Ascending aorta (tissue), 2 donors: ENCODE results near the gene TMEM209. TPM values are rescaled to one million over a fixed set of nuclear protein-coding genes. Genes with fewer than 3 reads are reported as not detected.

Experiments
- DNase-seq, 2 donors: peaks; one replicate each; pipeline ENCODE4 v3.0.0-alpha.2; 2019; ENCODE audit warnings: low spot score in 2 of 2
- H3K27ac ChIP-seq, 2 donors: fragments of 200-600 bp; sonication (generic); one replicate each; pipeline ENCODE4 v1.5.1; 2016 to 2017; ENCODE audit warnings: mild to moderate bottlenecking in 1 of 2
- H3K27me3 ChIP-seq: fragments of 200-600 bp; sonication (generic); one replicate; pipeline ENCODE4 v1.5.1; 2017
- H3K36me3 ChIP-seq, 2 donors: fragments of 200-600 bp; sonication (generic); one replicate each; pipeline ENCODE4 v1.5.1; 2016
- H3K4me1 ChIP-seq, 2 donors: fragments of 200-600 bp; sonication (generic); one replicate each; pipeline ENCODE4 v1.5.1; 2016 to 2017; ENCODE audit warnings: mild to moderate bottlenecking in 1 of 2
- H3K4me3 ChIP-seq, 2 donors: fragments of 200-600 bp; sonication (generic); one replicate each; pipeline ENCODE4 v1.5.1; 2016 to 2017; ENCODE audit warnings: mild to moderate bottlenecking in 1 of 2
- H3K9me3 ChIP-seq, 2 donors: fragments of 200-600 bp; sonication (generic); one replicate each; pipeline ENCODE4 v1.5.1; 2016
- intact Hi-C: fragments of 100-400 bp; cut with DNase I; formaldehyde crosslinking; loops from one replicate; pipeline ENCODE4 v1.15.1; 2023
- total RNA-seq: library from RNA; depleted of rRNA; stranded (reverse); fragments of >200 nt; gene quantifications from one replicate; pipeline ENCODE4 v1.1.0, GENCODE V29; 2016
- TF ChIP-seq, protein P1 (sequence below), 3 experiments: fragments of 200-600 bp in 2 of 3; fragments of 450-650 bp in 1 of 3; sonication (generic) in 2 of 3; IDR thresholded peaks; one replicate each; pipeline ENCODE4 v1.5.1; 2016 to 2019; ENCODE audit warnings: antibody characterized with exemption in 3 of 3, mild to moderate bottlenecking in 1 of 3, moderate library complexity in 1 of 3

TMEM209 gene
- total RNA-seq, 1 donor from 2014 or later, result 5.3 TPM

DNA sequence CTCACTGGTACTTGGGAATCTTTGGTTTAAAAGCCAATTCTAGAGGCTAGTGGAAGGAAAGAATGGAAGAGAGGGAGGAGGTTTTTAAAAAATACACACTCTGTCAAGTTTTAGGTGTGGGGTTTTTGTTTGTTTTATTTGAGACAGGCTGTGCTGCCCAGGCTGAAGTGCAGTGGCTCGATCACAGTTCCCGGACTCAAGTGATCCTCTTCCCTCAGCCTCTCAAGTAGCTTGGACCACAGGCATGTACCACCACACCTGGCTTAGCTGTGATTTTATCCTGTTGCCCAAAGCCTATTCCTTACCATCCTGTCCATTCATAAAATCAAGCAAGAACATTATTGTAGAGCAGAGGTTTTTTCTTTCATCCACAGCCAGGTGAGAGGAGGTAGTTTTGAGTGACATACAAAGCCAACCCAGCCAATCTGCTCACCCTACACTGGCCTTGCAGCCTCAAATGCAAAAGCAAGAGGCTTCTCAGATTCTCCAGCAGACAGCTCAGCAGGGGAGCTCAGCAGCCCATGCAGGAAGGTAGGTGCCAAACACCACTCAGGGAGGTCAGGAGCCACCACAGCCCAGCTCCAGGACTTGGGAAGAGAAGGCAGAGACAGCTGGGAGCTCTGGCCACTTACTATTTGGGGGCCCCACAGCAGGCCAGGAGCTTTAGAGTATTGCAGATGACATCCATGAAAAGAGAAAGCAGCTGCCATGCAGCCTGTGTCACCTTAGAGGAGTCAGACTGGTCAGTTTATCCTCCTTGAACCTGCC lies 65.8 kb downstream of the TMEM209 start:
- no peaks in the 10 kb centered on the region for H3K9me3 ChIP-seq
- TF ChIP-seq, protein P1, sequence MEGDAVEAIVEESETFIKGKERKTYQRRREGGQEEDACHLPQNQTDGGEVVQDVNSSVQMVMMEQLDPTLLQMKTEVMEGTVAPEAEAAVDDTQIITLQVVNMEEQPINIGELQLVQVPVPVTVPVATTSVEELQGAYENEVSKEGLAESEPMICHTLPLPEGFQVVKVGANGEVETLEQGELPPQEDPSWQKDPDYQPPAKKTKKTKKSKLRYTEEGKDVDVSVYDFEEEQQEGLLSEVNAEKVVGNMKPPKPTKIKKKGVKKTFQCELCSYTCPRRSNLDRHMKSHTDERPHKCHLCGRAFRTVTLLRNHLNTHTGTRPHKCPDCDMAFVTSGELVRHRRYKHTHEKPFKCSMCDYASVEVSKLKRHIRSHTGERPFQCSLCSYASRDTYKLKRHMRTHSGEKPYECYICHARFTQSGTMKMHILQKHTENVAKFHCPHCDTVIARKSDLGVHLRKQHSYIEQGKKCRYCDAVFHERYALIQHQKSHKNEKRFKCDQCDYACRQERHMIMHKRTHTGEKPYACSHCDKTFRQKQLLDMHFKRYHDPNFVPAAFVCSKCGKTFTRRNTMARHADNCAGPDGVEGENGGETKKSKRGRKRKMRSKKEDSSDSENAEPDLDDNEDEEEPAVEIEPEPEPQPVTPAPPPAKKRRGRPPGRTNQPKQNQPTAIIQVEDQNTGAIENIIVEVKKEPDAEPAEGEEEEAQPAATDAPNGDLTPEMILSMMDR (IDR thresholded peaks at IDR 0.05), result no peak
- H3K36me3 ChIP-seq, result peaks cover 4 to 27% of the 10 kb centered on the region in 2 donors
- DNase-seq, result no peak
- intact Hi-C loops, result no loop called here
- H3K4me1 ChIP-seq, result peaks cover 0 to 12% of the 10 kb centered on the region in 2 donors
- H3K27me3 ChIP-seq, result no peaks in the 10 kb centered on the region
- H3K4me3 ChIP-seq, result no peak overlapping the region
- H3K27ac ChIP-seq, result no peak overlapping the region

DNA sequence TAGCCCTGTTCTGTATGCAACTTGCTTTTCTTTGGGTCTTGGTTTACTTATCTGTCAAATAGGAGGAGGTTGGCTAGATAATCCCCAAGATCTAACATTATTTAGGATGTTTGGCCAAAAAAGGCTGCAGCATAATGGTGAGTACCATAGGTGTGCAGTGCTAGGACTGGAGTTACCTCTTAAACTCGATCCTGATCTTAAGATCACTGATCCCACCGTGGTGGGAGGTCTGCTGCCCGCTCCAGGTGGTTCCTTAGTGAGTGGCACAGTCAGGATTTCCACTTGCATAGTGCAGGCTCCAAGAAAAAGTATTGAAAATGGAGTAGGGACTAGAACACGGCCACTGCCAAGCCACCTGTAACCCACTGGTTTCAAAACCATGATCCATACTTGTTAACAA lies 68.0 kb downstream of the TMEM209 start:
- Histone ChIP-seq H3K27me3 (no peaks in the 10 kb centered on the region), H3K9me3 (no peaks in the 10 kb centered on the region), H3K27ac (no peak overlapping the region), H3K4me1 (peaks cover 0 to 12% of the 10 kb centered on the region in 2 donors), H3K36me3 (peaks cover 18 to 44% of the 10 kb centered on the region in 2 donors), H3K4me3 (no peak overlapping the region)
- intact Hi-C loops, result no loop called here
- TF ChIP-seq, protein P1 (IDR thresholded peaks at IDR 0.05), result no peak
- no peak for DNase-seq

DNA sequence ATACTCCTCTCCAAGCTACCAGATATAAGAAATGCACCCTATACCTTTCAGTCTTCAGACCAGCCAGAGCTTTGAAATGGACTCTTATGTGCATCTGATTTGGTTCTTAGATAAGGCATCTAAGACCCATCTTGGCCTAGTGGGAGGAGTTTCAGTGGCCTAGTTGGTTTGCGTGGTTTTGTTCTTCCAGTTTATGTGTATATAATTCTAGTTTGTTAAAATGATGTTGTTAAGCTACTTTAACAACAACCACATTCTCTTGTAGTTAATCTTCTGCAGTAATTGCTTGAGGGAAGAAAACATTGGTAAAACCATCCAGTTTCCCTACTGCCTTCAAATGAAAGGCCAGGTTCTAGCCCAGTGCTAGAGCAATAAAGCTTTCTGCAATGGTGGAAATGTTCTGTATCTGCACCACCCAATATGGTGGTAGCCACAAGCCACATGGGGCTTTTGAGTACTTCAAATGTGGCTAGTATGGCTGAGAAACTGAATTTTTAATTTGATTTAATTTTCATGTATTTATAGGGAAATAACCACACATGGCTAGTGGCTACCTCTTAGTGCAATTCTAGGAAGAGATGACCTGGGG lies 68.5 kb downstream of the TMEM209 start:
- H3K4me3 ChIP-seq, result no peak overlapping the region
- TF ChIP-seq, protein P1 (IDR thresholded peaks at IDR 0.05), result no peak
- no peaks in the 10 kb centered on the region for H3K27me3 ChIP-seq
- H3K9me3 ChIP-seq, result no peaks in the 10 kb centered on the region
- intact Hi-C loops, result no loop called here
- H3K4me1 ChIP-seq, result peaks cover 0 to 7% of the 10 kb centered on the region in 2 donors
- H3K36me3 ChIP-seq, result peaks cover 18 to 49% of the 10 kb centered on the region in 2 donors
- no peak for DNase-seq
- H3K27ac ChIP-seq, result no peak overlapping the region

DNA sequence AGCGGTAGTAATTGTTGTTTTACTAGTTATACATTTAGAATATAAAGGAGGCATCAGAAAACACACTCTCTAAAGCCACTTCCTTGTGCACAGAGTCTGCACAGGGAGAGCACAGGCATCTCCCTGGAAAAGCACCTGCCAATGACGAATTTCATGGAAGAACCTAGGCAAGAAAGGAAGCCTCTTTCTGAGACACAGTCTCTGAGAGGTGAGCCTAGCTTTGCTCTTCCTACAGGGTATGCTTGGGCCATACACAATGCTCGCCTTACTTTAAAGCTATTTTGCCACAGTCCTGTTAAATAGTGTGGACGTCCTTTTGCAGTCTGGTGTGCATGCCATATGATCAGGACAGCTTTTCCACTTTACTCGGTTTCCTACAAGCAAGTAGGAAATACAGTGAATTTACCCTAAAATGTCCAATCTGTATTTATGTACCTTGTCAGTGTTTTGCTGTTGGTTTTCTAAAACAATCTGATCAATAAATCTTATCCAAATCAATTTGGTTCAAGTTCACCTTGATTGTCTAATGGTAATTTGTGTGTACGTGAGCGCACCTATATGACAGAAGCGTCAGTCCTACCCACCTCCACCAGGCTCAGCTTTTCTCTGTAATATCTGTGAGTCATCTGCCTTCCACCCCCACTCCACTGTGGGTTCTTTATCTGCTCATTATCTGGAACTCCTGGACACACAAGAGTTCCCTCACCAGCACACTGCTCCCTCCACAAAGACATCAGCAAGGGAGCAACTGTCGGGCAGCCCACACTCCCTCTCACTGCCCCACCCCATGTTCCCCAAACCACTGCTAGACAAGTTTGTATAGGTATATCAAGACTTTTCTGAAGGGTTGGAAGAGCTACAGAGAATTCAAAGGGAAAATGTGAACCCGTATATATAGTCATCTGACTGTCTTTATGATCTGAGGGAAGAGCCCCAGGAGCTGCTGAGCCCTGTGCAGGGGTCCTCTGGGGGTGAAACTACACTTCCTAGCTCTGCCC lies 69.7 kb downstream of the TMEM209 start:
- H3K4me3 ChIP-seq, result no peak overlapping the region
- TF ChIP-seq, protein P1 (IDR thresholded peaks at IDR 0.05), result no peak
- H3K36me3 ChIP-seq, result peaks cover 23 to 59% of the 10 kb centered on the region in 2 donors
- no peak overlapping the region for H3K27ac ChIP-seq
- no peaks in the 10 kb centered on the region for H3K4me1 ChIP-seq
- no peak for DNase-seq
- intact Hi-C loops, result no loop called here
- no peaks in the 10 kb centered on the region for H3K9me3 ChIP-seq
- no peaks in the 10 kb centered on the region for H3K27me3 ChIP-seq

DNA sequence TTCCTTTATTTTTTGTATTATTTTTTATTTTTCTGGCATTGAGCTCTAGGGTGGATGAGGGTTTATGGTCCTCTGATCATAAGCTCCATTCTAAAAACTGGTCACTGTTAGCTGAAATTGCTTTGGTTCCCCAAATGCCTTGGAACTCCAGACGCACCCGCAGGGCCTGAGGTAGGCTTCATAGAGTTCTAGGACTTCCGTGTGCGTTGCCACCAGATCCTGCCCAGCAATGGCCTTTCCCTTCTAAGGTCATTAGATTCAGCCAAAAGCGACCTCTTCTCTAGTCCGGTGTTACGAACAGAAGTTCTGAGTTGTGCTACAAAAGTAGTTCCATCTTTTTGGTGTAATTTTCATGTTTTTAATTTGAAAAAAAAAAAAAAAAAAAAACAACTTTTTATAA lies 70.5 kb downstream of the TMEM209 start:
- no peak overlapping the region for H3K4me3 ChIP-seq
- no peak overlapping the region for H3K27ac ChIP-seq
- intact Hi-C loops, result no loop called here
- H3K4me1 ChIP-seq, result no peaks in the 10 kb centered on the region
- no peaks in the 10 kb centered on the region for H3K27me3 ChIP-seq
- no peaks in the 10 kb centered on the region for H3K9me3 ChIP-seq
- no peak for DNase-seq
- TF ChIP-seq, protein P1 (IDR thresholded peaks at IDR 0.05), result no peak
- H3K36me3 ChIP-seq, result peaks cover 29 to 67% of the 10 kb centered on the region in 2 donors
